ENCODE data around the gene NPHS2. TPM values are rescaled to one million over a fixed set of nuclear protein-coding genes. Genes with fewer than 3 reads are reported as not detected.

Gene NPHS2
- total RNA-seq, 6 donors from 2014 or later = not detected

- Histone ChIP-seq H3K4me1 (no peaks in the 10 kb centered on the region), H3K4me3 (no peak overlapping the region), H3K27ac (no peak overlapping the region), H3K36me3 (no peaks in the 10 kb centered on the region), H3K9me3 (no peaks in the 10 kb centered on the region), H3K27me3 (no peaks in the 10 kb centered on the region)
- DNase-seq (no peak), ATAC-seq (ENCODE audit: low FRiP score in 2 of 2) (no peak)
- TF ChIP-seq POLR2A (IDR thresholded peaks at IDR 0.05) (no peak), POLR2AphosphoS5 (IDR thresholded peaks at IDR 0.05) (no peak), CTCF (IDR thresholded peaks at IDR 0.05) (no peak), EP300 (IDR thresholded peaks at IDR 0.05) (no peak)
- 61 to 82% methylated on average over 3 of the region's 3 CpGs for WGBS, 2 donors
Observed at GRCh38 chr1:179548666-179549367, 26.9 kb downstream of the NPHS2 start.

GRCh38 chr1:179547021-179547535, 28.7 kb downstream of the NPHS2 start:
- no peaks in the 10 kb centered on the region for H3K27me3 ChIP-seq
- H3K9me3 ChIP-seq = no peaks in the 10 kb centered on the region
- TF ChIP-seq POLR2A (IDR thresholded peaks at IDR 0.05) = no peak
- TF ChIP-seq CTCF (IDR thresholded peaks at IDR 0.05) = no peak
- TF ChIP-seq EP300 (IDR thresholded peaks at IDR 0.05) = no peak
- no peak for TF ChIP-seq POLR2AphosphoS5 (IDR thresholded peaks at IDR 0.05)
- no peak overlapping the region for H3K4me3 ChIP-seq
- WGBS, 2 donors = 58 to 76% methylated on average over 2 of the region's 2 CpGs
- no peaks in the 10 kb centered on the region for H3K36me3 ChIP-seq
- no peaks in the 10 kb centered on the region for H3K4me1 ChIP-seq
- DNase-seq = no peak
- no peak for ATAC-seq (ENCODE audit: low FRiP score in 2 of 2)
- no peak overlapping the region for H3K27ac ChIP-seq

- Histone ChIP-seq H3K36me3 (no peaks in the 10 kb centered on the region), H3K9me3 (no peaks in the 10 kb centered on the region), H3K4me3 (no peak overlapping the region), H3K4me1 (no peaks in the 10 kb centered on the region), H3K27ac (no peak overlapping the region), H3K27me3 (no peaks in the 10 kb centered on the region)
- DNase-seq (no peak), ATAC-seq (ENCODE audit: low FRiP score in 2 of 2) (no peak)
- no peak for TF ChIP-seq POLR2A (IDR thresholded peaks at IDR 0.05)
- no peak for TF ChIP-seq CTCF (IDR thresholded peaks at IDR 0.05)
- no peak for TF ChIP-seq EP300 (IDR thresholded peaks at IDR 0.05)
- no peak for TF ChIP-seq POLR2AphosphoS5 (IDR thresholded peaks at IDR 0.05)
- WGBS, 2 donors = 45 to 47% methylated on average over 3 of the region's 3 CpGs
Observed at GRCh38 chr1:179545321-179545720, 30.4 kb downstream of the NPHS2 start.

- TF ChIP-seq EP300 (IDR thresholded peaks at IDR 0.05) = no peak
- TF ChIP-seq POLR2A (IDR thresholded peaks at IDR 0.05) = no peak
- TF ChIP-seq POLR2AphosphoS5 (IDR thresholded peaks at IDR 0.05) = no peak
- no peak for TF ChIP-seq CTCF (IDR thresholded peaks at IDR 0.05)
- no peak for ATAC-seq (ENCODE audit: low FRiP score in 2 of 2)
- WGBS, 2 donors = 75 to 81% methylated on average over 2 of the region's 2 CpGs
Observed at GRCh38 chr1:179541774-179542173, 34.0 kb downstream of the NPHS2 start.

GRCh38 chr1:179530352-179530751, 45.4 kb downstream of the NPHS2 start:
- Histone ChIP-seq H3K4me3 (no peak overlapping the region), H3K4me1 (no peaks in the 10 kb centered on the region), H3K9me3 (no peaks in the 10 kb centered on the region), H3K27ac (no peak overlapping the region), H3K36me3 (no peaks in the 10 kb centered on the region), H3K27me3 (no peaks in the 10 kb centered on the region)
- no peak for TF ChIP-seq POLR2AphosphoS5 (IDR thresholded peaks at IDR 0.05)
- TF ChIP-seq POLR2A (IDR thresholded peaks at IDR 0.05) = no peak
- no peak for TF ChIP-seq EP300 (IDR thresholded peaks at IDR 0.05)
- no peak for TF ChIP-seq CTCF (IDR thresholded peaks at IDR 0.05)
- ATAC-seq (ENCODE audit: low FRiP score in 2 of 2) (no peak), DNase-seq (no peak)
- 83 to 88% methylated on average over 1 of the region's 1 CpG for WGBS, 2 donors

More at GRCh38 chr1:179541774-179542173, 34.0 kb downstream of the NPHS2 start:
- Histone ChIP-seq H3K36me3 (no peaks in the 10 kb centered on the region), H3K27ac (no peak overlapping the region), H3K4me3 (no peak overlapping the region), H3K9me3 (no peaks in the 10 kb centered on the region), H3K4me1 (no peaks in the 10 kb centered on the region), H3K27me3 (no peaks in the 10 kb centered on the region)
- DNase-seq = no peak

Data from upper lobe of left lung (tissue), 6 donors.